NCI-H2107 treated with DMSO at 0.1 percent for 48 hours (cell line): ENCODE results near the gene UFC1.

ENCODE experiments used
- DNase-seq: peaks from one replicate; lab custom pipeline; 2025; ENCODE audit not compliant: unreplicated experiment; lab: John Stamatoyannopoulos, UW

Gene UFC1

DNA sequence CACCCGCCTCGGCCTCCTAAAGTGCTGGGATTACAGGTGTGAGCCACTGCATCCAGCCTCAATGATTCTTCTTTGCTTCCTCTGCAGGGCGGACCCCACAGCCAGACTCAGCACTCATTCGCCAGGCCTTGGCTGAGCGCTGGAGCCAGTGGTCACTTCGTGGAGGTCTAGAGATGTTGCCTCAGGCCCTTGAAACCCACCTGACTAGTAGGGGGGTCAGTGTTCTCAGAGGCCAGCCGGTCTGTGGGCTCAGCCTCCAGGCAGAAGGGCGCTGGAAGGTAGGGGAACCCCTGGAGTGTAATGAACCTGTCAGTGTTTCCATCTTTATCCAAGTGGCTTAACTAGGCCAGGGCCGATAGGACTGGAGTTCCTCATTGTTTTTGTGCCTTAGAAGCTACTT is 15.1 kb downstream of the UFC1 start:
- no peak for DNase-seq

DNA sequence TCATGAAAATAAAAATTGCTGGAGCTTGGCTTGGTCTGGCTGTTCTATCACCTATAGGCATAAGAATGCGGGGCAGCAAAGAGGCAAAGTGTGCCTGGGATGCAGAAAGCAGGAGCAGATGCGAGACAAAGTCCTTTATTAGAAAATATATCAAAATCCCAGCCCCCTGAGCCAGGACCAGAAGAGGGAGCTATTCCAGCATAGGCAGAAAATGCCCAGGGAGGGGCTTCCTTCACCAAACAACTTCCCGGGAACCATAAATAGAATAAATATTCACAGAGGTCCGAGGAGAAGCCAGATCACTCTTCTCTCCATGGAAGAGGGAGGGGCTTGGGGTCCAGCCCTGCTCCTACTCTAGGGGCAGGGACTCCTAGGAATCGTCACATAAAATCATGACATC is 17.4 kb downstream of the UFC1 start:
- DNase-seq = no peak

DNA sequence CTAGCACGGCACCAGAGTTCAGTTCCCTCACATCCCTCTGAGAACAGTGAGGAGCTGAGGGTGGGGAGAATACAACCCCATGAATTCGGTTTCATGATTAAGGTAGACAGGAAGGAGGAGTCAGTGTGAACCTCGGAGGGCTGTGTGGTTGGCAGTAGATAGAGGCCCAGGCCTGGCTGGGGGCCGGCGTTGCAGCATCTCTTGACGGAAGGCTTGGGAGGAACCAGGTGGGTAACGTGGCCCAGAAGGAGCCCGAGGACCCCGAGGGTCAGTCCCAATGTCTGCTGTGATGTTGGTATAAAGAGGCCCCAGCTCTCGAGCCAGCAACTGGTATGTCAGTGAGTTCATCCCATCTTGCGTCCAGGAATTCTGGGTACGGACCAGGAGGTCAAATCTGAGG is 17.9 kb downstream of the UFC1 start:
- DNase-seq = no peak

DNA sequence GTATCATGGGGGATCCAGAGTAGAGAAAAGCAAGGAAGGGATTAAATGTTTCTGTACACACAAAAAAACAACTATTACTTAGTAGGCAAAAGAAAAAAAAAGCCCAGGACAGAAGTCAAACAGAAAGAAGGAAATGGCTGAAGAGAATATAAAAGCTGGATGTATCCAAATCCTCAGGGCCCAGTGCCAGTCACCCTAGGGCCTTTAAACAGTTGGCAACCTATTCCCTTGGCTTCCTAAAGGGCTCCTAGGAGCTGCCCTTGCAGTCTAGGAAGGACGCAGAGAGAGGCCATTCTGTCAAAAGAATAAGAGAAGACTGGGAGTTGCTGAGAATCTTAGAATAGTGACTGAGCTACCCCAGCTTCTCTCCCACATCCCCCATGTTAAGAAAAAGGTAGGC is 18.6 kb downstream of the UFC1 start:
- no peak for DNase-seq

DNA sequence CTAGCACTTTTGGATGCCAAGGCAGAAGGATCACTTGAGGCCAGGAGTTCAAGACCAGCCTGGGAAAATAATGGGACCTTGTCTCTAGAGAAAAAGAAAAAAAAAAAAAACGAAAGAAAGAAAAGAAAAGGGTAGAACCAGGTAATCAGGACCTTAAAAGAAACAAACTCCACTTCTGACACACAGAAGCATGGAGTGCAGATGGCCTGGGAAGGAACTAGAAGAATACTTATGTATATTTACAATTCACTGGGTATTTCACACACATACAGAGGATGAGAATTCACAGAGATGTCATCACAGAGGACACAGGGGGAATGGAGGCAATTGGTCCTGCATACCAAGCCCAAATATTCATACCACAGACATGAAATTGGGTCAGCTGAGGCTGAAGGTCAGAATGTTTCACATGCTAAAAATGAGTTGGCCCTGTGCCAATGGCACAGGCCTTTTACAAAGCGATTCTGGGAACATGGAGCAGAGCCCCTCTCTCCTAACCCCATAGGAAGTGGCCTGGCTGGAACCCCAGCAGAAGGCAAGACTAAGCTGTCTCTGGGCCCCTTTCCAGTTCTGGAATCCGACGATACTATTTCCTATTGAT is 19.1 kb downstream of the UFC1 start:
- no peak for DNase-seq

DNA sequence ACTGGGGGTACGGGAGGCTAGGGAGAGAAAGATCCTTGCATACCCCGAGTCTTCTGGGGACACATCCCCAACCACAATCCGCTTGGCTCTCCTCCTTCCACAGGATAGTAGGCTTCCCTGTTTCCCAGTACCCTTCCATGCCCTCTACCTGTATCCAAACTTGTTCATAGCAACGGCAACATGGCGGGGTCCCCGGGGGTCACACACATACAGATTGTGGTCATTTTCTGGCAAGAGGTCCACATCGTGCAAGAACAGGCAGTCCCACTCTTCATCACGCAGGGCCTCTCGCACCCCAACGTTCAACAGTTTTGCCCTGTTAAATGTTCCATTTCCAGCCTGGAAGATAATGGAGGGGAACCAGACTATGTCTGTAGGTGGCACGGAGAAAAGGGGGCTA is 19.9 kb downstream of the UFC1 start:
- no peak for DNase-seq

DNA sequence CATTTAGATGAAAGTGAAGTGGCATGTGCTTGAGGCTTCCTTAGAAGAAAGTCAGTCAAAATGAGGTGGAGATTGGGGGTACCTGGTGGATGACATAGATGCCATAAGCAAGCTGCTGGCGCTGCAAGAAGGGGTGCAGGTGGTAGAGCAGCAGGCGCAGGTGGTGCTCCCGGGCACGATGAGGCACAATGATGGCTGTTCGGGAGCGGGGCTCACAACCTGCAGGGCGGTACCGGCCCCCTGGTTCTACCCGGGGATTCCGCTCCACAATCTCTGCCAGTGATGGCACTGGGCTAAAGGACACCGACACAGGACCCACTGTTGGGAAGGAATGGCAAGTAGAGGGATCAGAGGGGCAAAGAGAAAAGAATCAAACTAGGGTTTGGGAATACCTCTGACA is 21.1 kb downstream of the UFC1 start:
- DNase-seq = no peak

DNA sequence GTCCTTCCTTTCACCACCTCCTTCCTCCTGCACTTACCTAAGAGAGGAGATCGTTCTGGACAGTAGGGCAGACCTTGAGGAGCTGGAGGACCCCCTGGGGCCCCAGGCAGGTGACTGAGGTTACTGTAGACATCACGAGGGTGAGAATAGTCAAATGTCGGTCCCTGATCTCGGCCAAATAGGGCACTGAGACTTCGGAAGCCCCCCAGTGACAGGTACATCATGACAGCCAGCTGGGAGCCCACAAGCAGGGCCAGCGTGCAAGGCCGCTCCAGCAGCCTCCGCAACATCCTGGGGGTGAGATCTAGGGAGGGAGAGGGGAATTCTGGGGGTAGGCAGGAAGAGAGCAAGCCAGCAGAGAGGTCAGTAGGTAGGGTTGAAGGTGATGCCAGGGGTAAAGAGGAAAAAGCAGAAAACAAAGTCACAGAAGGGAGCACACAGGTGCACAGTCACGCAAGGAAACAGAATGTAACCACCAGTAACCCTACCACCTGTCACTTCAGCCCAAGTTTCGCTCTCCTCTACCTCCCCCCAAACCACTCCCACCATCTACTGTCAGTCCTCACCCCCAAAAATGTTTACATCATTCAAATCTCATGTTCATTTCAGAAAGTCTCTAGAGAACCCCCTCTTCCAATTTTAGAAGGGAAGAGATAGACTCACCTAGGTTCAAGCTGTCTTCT is 22.1 kb downstream of the UFC1 start:
- DNase-seq = no peak

DNA sequence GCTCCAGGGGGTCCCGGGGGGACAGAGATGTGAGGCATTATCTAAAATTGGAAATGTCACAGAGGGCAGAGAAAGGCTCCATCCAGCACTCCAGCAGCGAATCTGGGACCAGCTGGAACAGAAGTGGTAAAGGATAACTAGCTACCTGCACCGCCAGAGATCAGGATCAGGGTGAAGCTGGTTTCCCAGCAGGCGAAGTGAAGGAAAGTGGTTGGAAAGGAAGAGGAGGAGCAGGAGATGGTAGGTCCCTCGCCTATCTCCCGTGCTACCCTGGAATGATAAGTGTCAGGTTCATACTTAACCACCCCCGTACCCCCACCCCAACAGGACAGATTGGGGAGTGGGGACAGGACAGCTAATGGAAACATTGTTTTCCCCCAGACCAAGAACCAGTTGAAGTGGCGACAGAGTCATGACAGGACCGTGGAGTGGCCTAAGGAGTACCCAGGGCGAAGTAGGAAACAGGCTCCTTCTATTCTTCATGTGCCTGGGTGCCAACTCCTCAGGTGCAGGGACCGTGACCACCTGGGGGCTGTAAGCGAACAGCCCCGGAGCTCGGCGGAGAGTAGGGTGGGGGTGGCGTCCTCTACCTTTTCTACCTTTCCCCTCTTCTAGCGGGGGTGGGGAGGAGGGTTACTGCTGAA is 22.8 kb downstream of the UFC1 start:
- no peak for DNase-seq

DNA sequence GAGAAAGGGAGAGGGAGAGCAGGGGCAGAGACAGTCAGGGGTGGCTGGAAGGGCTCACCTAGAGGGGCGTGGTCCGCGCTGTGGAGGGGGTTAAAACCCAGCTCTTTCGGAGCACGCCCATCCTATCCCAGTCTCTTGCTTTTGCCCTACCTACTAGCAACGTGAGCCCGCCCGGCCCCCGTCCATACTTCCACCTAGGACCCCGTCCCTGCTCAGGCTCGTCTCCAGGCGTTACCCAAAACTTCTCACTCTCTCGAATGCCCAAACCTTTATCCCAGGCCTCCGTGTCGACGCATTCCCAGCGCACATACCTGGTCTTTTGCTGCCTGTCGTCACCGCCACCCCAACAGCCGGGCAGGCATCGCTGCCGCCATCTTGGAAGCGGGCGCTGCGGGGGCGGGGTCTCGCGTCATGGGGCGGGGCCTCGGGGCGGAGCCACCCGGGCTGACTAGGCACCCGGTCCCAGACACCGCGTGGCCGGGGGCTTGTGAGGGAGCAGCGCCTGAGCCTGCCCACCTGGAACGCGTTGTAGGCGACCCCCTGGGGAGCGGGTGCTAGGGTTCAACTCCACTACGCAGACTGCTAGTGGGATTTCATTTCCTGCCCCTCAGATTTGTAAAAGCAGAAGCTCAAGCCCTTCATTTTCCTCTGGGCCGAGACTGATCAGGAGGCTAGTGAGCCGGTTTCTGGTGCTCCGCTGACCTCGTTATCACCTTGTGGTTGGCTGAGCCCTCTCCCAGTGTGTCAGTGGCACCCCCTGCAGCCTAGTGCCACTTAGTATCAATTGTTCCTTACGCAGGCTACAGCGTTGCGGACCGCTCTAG is 23.5 kb downstream of the UFC1 start, which contains the start of gene B4GALT3:
B4GALT3 (minus strand) TSS at position 396 of the 824 bp plus-strand sequence. CDS start 1,447 bp downstream, outside the sequence.
- DNase-seq = peak; percentile 85

DNA sequence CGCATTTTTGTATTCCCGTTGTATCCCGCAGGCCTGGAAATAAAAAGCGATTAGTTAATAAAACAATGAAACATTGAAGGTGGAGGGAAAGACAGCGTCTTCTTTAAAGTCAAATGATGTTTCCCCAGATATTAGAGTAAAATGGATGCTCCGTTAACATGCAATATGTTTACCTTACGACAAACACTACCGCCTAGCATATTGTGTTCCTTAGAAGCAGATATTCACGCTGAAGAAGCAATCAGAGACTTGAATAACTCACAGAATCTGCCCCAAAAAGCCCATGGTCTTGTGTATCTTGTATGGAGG is 24.1 kb downstream of the UFC1 start:
- DNase-seq = no peak

DNA sequence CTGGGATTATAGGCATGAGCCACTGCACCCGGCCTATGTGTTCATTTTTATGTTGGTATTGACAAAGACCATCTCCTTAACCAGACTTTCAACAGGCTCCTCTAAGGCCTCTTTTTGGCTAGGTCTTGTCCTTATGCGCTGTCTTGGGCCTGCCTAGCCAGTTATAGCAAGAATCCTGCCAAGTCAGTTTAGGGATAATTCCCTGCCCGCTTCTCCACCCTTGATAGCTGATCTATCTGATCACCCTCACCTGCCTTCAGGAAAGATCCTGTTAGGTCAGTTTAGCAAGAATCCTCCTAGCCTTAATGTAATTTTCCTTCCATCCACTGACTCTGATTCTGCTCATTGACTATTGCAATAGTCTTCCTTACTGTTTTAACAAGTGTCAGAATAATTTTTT is 25.9 kb downstream of the UFC1 start:
- DNase-seq = no peak

DNA sequence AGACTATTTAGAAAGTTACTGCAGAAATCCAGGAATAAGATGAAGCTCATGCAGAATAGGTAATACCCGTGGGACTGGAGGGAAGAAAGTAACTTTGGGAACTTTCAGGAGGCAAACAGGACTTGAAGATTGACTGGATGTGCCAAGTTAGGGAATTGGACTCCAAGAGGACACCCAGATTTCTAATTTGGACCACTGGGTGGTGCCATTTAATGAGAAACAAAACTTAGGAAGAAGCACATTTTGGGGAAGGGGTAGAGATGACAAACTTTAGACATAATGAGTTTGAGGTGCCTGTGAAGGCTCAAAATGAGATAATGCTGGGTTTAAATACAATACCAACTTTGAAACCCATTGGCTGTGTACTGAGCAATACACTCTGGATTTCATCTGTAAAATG is 26.9 kb downstream of the UFC1 start:
- no peak for DNase-seq

DNA sequence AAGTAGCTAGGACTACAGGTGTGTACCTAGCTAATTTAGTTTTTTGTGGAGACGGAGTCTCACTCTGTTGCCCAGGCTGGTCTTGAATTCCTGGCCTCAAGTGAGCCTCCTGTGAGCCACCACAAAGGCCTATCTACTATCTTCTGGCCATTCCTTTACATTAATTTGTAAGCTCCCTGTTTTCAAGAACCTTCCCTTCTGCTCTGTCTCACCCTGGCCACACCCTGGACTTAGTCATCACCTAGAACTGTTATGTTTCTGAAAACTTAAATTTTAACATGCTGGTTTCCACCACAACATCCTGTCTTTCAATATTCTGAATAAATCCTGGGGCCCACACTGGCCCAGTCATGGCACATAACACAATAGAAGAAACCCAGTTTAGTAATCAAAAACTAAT is 28.4 kb downstream of the UFC1 start:
- no peak for DNase-seq

DNA sequence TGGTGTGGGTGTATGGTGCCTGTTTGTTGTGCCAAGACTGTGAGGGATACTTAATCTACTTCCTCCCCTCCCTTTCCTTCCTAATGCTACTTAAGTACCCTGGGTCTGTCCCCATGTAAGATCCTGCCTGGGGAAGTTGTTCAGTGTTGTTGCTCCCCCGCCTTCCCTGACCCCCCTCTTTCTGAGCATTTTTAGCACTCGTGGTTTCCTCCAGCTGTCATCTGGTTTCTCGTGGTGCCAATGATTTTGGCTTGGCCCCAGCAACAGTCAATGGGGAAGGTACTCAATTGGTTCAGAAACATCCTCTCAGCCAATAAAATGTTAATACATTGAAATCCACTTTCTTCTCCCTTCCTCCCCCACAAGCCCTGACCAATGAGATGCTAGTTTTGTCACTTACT is 31.5 kb downstream of the UFC1 start:
- peak; percentile 69 for DNase-seq

DNA sequence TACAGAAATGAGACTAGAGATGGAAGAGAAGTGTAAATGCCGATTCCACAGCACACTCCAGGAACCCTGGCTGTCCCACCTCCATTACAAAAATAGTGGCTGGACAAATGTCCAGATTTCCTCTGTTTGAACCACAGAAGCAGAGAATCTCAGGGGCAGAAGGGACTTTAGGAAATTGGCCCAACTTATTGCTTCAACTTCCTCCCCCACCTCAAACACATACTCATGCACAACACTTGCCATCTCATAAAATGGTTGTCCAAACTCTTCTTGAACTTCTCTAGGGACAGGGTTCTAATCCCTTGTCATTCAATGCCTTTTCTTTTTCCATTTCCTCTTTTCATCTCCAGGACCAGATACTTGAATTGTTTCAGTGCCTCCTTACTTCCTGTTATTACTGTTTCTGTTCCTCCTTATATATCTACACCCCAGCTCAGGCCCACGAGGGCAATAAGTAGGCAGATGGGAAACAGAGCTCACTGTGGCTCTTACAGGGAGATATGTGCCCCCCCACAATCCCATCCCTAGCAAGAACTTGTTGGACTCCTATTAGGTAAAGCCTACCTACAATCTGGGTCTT is 32.0 kb downstream of the UFC1 start:
- DNase-seq = no peak

DNA sequence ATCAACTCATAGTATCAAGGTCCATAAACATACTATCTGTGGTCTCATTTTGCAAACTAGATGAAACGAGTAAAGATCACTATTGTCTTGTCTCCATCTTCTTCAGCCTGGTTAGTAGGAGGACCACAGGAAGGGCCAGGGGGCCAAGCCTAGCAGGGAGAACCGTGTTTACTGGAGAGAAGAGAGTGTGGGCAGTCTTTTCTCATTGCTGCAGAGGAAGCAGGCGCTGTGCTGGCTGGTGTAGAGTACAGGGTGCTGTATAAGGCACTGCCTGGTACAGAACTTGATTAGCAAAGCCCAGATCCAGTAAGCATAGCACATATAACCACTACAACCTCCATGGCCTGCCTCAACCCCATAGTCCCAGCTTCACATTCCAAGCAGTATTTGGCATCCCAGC is 33.5 kb downstream of the UFC1 start:
- DNase-seq = no peak

DNA sequence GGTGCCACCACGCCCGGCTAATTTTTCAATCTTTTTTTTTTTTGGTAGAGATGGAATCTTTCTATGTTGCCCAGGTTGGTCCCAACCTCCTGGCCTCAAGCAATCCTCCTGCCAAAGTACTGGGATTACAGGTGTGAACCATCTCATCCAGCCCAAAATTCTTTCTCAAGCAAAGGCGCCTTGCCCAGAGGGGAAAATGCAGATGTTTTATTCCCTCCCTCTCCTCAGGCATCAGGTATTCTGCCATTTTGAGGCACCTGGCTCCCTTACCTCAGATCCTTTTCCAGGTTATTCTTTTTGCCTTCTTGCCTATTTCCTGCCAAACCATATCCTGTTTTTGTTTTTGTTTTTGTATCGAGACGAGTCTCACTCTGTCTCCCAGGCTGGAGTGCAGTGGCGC is 34.6 kb downstream of the UFC1 start:
- no peak for DNase-seq

DNA sequence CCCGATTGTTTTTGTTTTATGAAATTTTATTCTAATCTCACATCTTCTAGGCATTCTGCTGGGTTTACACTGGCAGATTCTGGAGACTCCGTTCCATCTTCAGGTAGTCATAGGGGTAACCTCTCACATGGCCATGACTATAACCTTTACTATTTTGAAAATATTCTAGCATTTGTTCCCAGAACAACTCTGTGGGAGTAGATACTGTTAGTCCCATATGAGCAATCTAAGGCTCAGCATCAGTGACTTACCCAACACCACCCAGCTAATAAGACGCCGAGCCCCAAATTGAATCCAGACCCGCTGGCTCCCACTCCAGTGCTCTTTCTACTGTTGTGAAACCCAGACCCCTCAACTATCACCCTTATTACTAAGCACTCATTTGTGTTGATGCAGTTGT is 35.3 kb downstream of the UFC1 start:
- DNase-seq = no peak

DNA sequence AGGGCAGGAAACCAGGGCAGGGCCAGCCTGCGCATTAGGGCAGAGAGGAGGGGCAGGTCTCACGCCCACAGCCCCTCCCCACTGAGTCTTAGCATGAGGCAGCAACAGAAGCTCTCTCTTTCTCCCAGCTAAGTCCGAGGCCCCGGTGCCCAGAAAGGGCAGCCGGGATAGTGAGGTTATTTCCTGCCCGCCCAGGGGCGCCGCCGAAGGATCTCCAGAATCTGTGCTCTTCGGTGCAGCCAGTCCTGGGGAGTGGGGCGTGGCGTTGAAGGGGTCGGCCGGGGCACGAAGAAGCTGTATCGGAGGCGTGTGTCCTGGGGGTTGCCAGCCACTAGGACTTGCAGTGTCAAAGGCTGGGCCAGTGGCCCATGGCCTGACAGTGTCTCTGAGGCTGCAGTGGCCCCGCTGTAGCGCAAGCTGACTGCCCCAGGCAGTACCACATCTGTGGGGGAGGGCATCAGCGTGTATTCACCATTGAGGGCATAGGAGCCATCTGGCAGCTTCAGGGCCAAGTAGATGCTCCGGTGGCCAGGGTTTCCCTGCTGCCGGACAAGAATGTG is 37.3 kb downstream of the UFC1 start:
- no peak for DNase-seq

DNA sequence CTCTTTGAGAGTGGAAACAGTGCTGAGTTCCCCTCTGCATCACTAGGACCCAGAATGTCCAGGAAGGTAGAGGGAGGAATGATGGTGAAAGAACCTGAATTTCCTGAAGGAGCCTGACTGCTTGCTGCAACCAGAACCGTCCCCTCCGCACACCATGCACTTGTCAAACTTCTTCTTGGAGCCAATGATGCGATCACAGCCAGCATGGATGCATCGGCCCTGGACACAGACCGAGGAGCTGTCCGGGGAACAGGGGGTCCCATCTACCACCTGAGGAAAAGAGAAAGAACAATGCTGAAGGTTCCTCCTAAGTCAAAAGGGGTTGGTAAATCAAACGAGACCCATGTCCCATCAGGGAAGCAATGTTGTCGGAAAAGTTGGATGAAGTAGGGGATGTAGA is 38.2 kb downstream of the UFC1 start:
- DNase-seq = no peak
